Subcutaneous abdominal adipose tissue (tissue), 5 donors: Measurements from ENCODE around the gene FUCA1.
A peak's percentile ranks its signal among the peaks of the same experiment; 100 is the strongest.
"Not testable (repeated sequence)": the region's sequence is repeated elsewhere in the genome, so short reads cannot be mapped to it uniquely, and the experiment has no call there.

ENCODE experiments used
- H3K27ac ChIP-seq: one replicate; pipeline ENCODE4 v1.7.0; 2013; ENCODE audit warnings: low read depth, mild to moderate bottlenecking, inconsistent platforms, low read length, moderate library complexity
- H3K27me3 ChIP-seq, 5 donors: one replicate each; pipeline ENCODE4 v1.7.0; 2013; ENCODE audit warnings: low read length in 5 of 5, inconsistent platforms in 1 of 5; ENCODE audit not compliant: control insufficient read depth in 5 of 5, insufficient read depth in 4 of 5
- H3K36me3 ChIP-seq, 5 donors: one replicate each; pipeline ENCODE4 v1.7.0; 2013; ENCODE audit warnings: low read length in 5 of 5; ENCODE audit not compliant: control insufficient read depth in 5 of 5, insufficient read depth in 5 of 5
- H3K4me1 ChIP-seq, 5 donors: one replicate each; pipeline ENCODE4 v1.7.0; 2013; ENCODE audit warnings: low read length in 5 of 5, mild to moderate bottlenecking in 3 of 5, moderate library complexity in 1 of 5; ENCODE audit not compliant: control insufficient read depth in 5 of 5, insufficient read depth in 5 of 5
- H3K4me3 ChIP-seq, 5 donors: one replicate each; pipeline ENCODE4 v1.7.0; 2013; ENCODE audit warnings: low read length in 5 of 5, low read depth in 1 of 5
- H3K9ac ChIP-seq, 5 donors: one replicate each; pipeline ENCODE4 v1.7.0; 2013; ENCODE audit warnings: low read length in 5 of 5, mild to moderate bottlenecking in 4 of 5, moderate library complexity in 3 of 5
- H3K9me3 ChIP-seq, 5 donors: one replicate each; pipeline ENCODE4 v1.7.0; 2013; ENCODE audit warnings: low read length in 5 of 5; ENCODE audit not compliant: control insufficient read depth in 5 of 5
- donor health status: healthy.
- donor health status: healthy.
- donor health status: healthy.
- donor health status: healthy.
- donor health status: healthy.

FUCA1 gene

GRCh38 chr1:23809751-23810171 lies 58.3 kb downstream of the FUCA1 start:
- peaks cover 0 to 65% (median 47%) of the 10 kb centered on the region in 5 donors for H3K36me3 ChIP-seq

GRCh38 chr1:23807453-23807852 lies 60.6 kb downstream of the FUCA1 start:
- Histone ChIP-seq H3K4me1 (peaks cover 0 to 21% (median 8%) of the 10 kb centered on the region in 5 donors), H3K27ac (no peak overlapping the region), H3K9me3 (no peaks in the 10 kb centered on the region), H3K36me3 (peaks cover 0 to 54% (median 41%) of the 10 kb centered on the region in 5 donors), H3K27me3 (no peaks in the 10 kb centered on the region), H3K9ac (no peak overlapping the region), H3K4me3 (no peak overlapping the region)

More at GRCh38 chr1:23809751-23810171, 58.3 kb downstream of the FUCA1 start:
- H3K27ac ChIP-seq = no peak overlapping the region
- peaks cover 0 to 15% (median 8%) of the 10 kb centered on the region in 5 donors for H3K4me1 ChIP-seq
- no peaks in the 10 kb centered on the region for H3K27me3 ChIP-seq
- no peaks in the 10 kb centered on the region for H3K9me3 ChIP-seq
- no peak overlapping the region for H3K9ac ChIP-seq
- no peak overlapping the region for H3K4me3 ChIP-seq

- H3K9me3 ChIP-seq = no peaks in the 10 kb centered on the region
- no peak overlapping the region for H3K9ac ChIP-seq
- H3K4me1 ChIP-seq = peaks cover 0 to 29% (median 15%) of the 10 kb centered on the region in 5 donors
- no peak overlapping the region for H3K27ac ChIP-seq
- no peak overlapping the region for H3K4me3 ChIP-seq
- H3K27me3 ChIP-seq = no peaks in the 10 kb centered on the region
- H3K36me3 ChIP-seq = peaks cover 0 to 43% (median 31%) of the 10 kb centered on the region in 5 donors
Measured at GRCh38 chr1:23806280-23806679, 61.8 kb downstream of the FUCA1 start.

GRCh38 chr1:23805025-23805424 lies 63.1 kb downstream of the FUCA1 start:
- H3K4me1 ChIP-seq = peaks cover 0 to 30% (median 19%) of the 10 kb centered on the region in 5 donors
- H3K4me3 ChIP-seq = no peak overlapping the region
- no peak overlapping the region for H3K9ac ChIP-seq
- no peaks in the 10 kb centered on the region for H3K27me3 ChIP-seq
- no peak overlapping the region for H3K27ac ChIP-seq
- no peaks in the 10 kb centered on the region for H3K9me3 ChIP-seq
- peaks cover 0 to 33% (median 28%) of the 10 kb centered on the region in 5 donors for H3K36me3 ChIP-seq

GRCh38 chr1:23804183-23804835 lies 63.8 kb downstream of the FUCA1 start:
- H3K27ac ChIP-seq = no peak overlapping the region
- peaks cover 0 to 33% (median 20%) of the 10 kb centered on the region in 5 donors for H3K4me1 ChIP-seq
- H3K9ac ChIP-seq = no peak overlapping the region
- no peaks in the 10 kb centered on the region for H3K27me3 ChIP-seq
- no peaks in the 10 kb centered on the region for H3K9me3 ChIP-seq
- H3K4me3 ChIP-seq = no peak overlapping the region
- peaks cover 0 to 33% (median 28%) of the 10 kb centered on the region in 5 donors for H3K36me3 ChIP-seq

GRCh38 chr1:23803674-23804073 lies 64.4 kb downstream of the FUCA1 start:
- no peak overlapping the region for H3K9ac ChIP-seq
- H3K27me3 ChIP-seq = no peaks in the 10 kb centered on the region
- peaks cover 0 to 39% (median 23%) of the 10 kb centered on the region in 5 donors for H3K4me1 ChIP-seq
- no peak overlapping the region for H3K4me3 ChIP-seq
- H3K27ac ChIP-seq = no peak overlapping the region
- H3K36me3 ChIP-seq = peaks cover 0 to 33% (median 28%) of the 10 kb centered on the region in 5 donors
- no peaks in the 10 kb centered on the region for H3K9me3 ChIP-seq

GRCh38 chr1:23802809-23803342 lies 65.2 kb downstream of the FUCA1 start:
- H3K4me3 ChIP-seq, H3K27ac ChIP-seq, H3K9me3 ChIP-seq, H3K27me3 ChIP-seq, H3K9ac ChIP-seq: not testable (repeated sequence)
- Histone ChIP-seq H3K4me1 (peaks cover 0 to 39% (median 23%) of the 10 kb centered on the region in 5 donors), H3K36me3 (peaks cover 0 to 33% (median 25%) of the 10 kb centered on the region in 5 donors)

- Histone ChIP-seq H3K9me3 (no peaks in the 10 kb centered on the region), H3K27ac (peak overlapping the region; percentile 95)
Measured at GRCh38 chr1:23801876-23802275, 66.2 kb downstream of the FUCA1 start.

GRCh38 chr1:23801338-23801748 lies 66.7 kb downstream of the FUCA1 start:
- Histone ChIP-seq H3K27me3 (no peaks in the 10 kb centered on the region), H3K4me3 (peak overlapping the region; percentile 79 to 87 (median 82)), H3K4me1 (peaks cover 0 to 36% (median 23%) of the 10 kb centered on the region in 5 donors), H3K36me3 (peaks cover 0 to 32% (median 22%) of the 10 kb centered on the region in 5 donors), H3K9ac (peak overlapping the region in 4 of 5 donors; percentile 80 to 93 (median 86)), H3K9me3 (no peaks in the 10 kb centered on the region), H3K27ac (peak overlapping the region; percentile 95)

More at GRCh38 chr1:23801876-23802275, 66.2 kb downstream of the FUCA1 start:
- H3K27me3 ChIP-seq = no peaks in the 10 kb centered on the region
- peak overlapping the region in 2 of 5 donors; percentile 79 to 87 for H3K4me3 ChIP-seq
- peaks cover 0 to 32% (median 22%) of the 10 kb centered on the region in 5 donors for H3K36me3 ChIP-seq
- H3K4me1 ChIP-seq = peaks cover 0 to 37% (median 23%) of the 10 kb centered on the region in 5 donors
- H3K9ac ChIP-seq = peak overlapping the region in 2 of 5 donors; percentile 82 to 93
